ENCODE measurements around the gene C2CD2. TPM values are rescaled to one million over a fixed set of nuclear protein-coding genes. Genes with fewer than 3 reads are reported as not detected.

The C2CD2 gene
- total and polyA plus RNA-seq, 2 donors (not counting 1 experiment from before 2014, with no cell fraction given) = 20.3 to 22.3 TPM

- no peak for DNase-seq (ENCODE audit: low read depth in 2 of 2)
- no peaks in the 10 kb centered on the region for H3K27me3 ChIP-seq (ENCODE audit: control insufficient read depth, insufficient read depth, low read length)
- no peak overlapping the region for H3K4me3 ChIP-seq (replicated peaks in 1 of 4; ENCODE audit: control extremely low read depth in 1 of 4, insufficient read depth in 1 of 4, low read depth in 3 of 4, low read length in 4 of 4)
- H4K20me1 ChIP-seq (ENCODE audit: control insufficient read depth, extremely low read depth, insufficient read depth, low read length) = no peaks in the 10 kb centered on the region
- H3K9ac ChIP-seq (ENCODE audit: insufficient read depth, low read length) = no peak overlapping the region
- no peaks in the 10 kb centered on the region for H3K4me1 ChIP-seq (ENCODE audit: control insufficient read depth, extremely low read depth, insufficient read depth, low read length)
- no peak overlapping the region for H2AFZ ChIP-seq (ENCODE audit: low read length)
- no peak overlapping the region for H3K27ac ChIP-seq (ENCODE audit: insufficient read depth, low read length)
- H3K9me3 ChIP-seq (ENCODE audit: control insufficient read depth, insufficient read depth, low read depth, low read length) = no peaks in the 10 kb centered on the region
- H3K4me2 ChIP-seq (ENCODE audit: extremely low read depth, insufficient read depth, low read length) = no peak overlapping the region
- peaks cover 2% of the 10 kb centered on the region for H3K36me3 ChIP-seq (ENCODE audit: control insufficient read depth, insufficient read depth, low read length)
- H3K79me2 ChIP-seq (ENCODE audit: control insufficient read depth, insufficient read depth, low read length) = no peaks in the 10 kb centered on the region
- TF ChIP-seq EZH2 (IDR thresholded peaks at IDR 0.05; ENCODE audit: low read length, missing control alignments) = no peak
- TF ChIP-seq, protein P1, sequence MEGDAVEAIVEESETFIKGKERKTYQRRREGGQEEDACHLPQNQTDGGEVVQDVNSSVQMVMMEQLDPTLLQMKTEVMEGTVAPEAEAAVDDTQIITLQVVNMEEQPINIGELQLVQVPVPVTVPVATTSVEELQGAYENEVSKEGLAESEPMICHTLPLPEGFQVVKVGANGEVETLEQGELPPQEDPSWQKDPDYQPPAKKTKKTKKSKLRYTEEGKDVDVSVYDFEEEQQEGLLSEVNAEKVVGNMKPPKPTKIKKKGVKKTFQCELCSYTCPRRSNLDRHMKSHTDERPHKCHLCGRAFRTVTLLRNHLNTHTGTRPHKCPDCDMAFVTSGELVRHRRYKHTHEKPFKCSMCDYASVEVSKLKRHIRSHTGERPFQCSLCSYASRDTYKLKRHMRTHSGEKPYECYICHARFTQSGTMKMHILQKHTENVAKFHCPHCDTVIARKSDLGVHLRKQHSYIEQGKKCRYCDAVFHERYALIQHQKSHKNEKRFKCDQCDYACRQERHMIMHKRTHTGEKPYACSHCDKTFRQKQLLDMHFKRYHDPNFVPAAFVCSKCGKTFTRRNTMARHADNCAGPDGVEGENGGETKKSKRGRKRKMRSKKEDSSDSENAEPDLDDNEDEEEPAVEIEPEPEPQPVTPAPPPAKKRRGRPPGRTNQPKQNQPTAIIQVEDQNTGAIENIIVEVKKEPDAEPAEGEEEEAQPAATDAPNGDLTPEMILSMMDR (conservative IDR thresholded peaks at IDR 0.05 in 1 of 2, IDR thresholded peaks at IDR 0.05 in 1 of 2; ENCODE audit: low read depth in 1 of 2, low read length in 2 of 2) = no peak
Measured at GRCh38 chr21:41987310-41987709, 33.5 kb upstream of the C2CD2 start.

- no peaks in the 10 kb centered on the region for H3K79me2 ChIP-seq (ENCODE audit: control insufficient read depth, insufficient read depth, low read length)
- no peaks in the 10 kb centered on the region for H3K27me3 ChIP-seq (ENCODE audit: control insufficient read depth, insufficient read depth, low read length)
- H2AFZ ChIP-seq (ENCODE audit: low read length) = no peak overlapping the region
- no peak overlapping the region for H3K27ac ChIP-seq (ENCODE audit: insufficient read depth, low read length)
- no peak overlapping the region for H3K4me3 ChIP-seq (replicated peaks in 1 of 4; ENCODE audit: control extremely low read depth in 1 of 4, insufficient read depth in 1 of 4, low read depth in 3 of 4, low read length in 4 of 4)
- H3K4me2 ChIP-seq (ENCODE audit: extremely low read depth, insufficient read depth, low read length) = no peak overlapping the region
- no peaks in the 10 kb centered on the region for H3K4me1 ChIP-seq (ENCODE audit: control insufficient read depth, extremely low read depth, insufficient read depth, low read length)
- no peaks in the 10 kb centered on the region for H3K9me3 ChIP-seq (ENCODE audit: control insufficient read depth, insufficient read depth, low read depth, low read length)
- no peaks in the 10 kb centered on the region for H4K20me1 ChIP-seq (ENCODE audit: control insufficient read depth, extremely low read depth, insufficient read depth, low read length)
- H3K9ac ChIP-seq (ENCODE audit: insufficient read depth, low read length) = no peak overlapping the region
- no peaks in the 10 kb centered on the region for H3K36me3 ChIP-seq (ENCODE audit: control insufficient read depth, insufficient read depth, low read length)
- TF ChIP-seq EZH2 (IDR thresholded peaks at IDR 0.05; ENCODE audit: low read length, missing control alignments) = no peak
- TF ChIP-seq, protein P1 (conservative IDR thresholded peaks at IDR 0.05 in 1 of 2, IDR thresholded peaks at IDR 0.05 in 1 of 2; ENCODE audit: low read depth in 1 of 2, low read length in 2 of 2) = no peak
- DNase-seq (ENCODE audit: low read depth in 2 of 2) = no peak
Measured at GRCh38 chr21:41985662-41986416, 32.0 kb upstream of the C2CD2 start.

DNA sequence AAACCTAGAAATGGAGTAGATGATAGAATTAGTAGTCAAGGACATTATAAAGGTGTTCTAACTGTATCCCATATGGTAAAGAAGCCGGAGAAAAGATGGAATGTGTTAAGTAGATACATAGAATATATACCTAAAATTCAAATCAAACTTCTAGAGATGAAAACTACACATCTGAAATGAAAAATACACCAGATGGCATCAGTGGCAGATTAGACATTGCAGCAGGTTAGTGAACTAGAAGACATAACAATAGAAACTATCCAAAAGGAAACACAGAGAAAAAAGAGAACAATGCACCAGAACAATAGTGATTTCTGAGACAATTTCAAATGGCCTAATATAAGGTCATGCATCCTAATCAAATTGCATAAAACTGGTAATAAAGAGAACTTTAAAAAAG is 29.4 kb upstream of the C2CD2 start:
- H2AFZ ChIP-seq (ENCODE audit: low read length) = no peak overlapping the region
- H3K27me3 ChIP-seq (ENCODE audit: control insufficient read depth, insufficient read depth, low read length) = no peaks in the 10 kb centered on the region
- H3K4me2 ChIP-seq (ENCODE audit: extremely low read depth, insufficient read depth, low read length) = no peak overlapping the region
- H3K9me3 ChIP-seq (ENCODE audit: control insufficient read depth, insufficient read depth, low read depth, low read length) = no peaks in the 10 kb centered on the region
- H3K9ac ChIP-seq (ENCODE audit: insufficient read depth, low read length) = no peak overlapping the region
- DNase-seq (ENCODE audit: low read depth in 2 of 2) = no peak
- H3K4me3 ChIP-seq (replicated peaks in 1 of 4; ENCODE audit: control extremely low read depth in 1 of 4, insufficient read depth in 1 of 4, low read depth in 3 of 4, low read length in 4 of 4) = no peak overlapping the region
- H3K36me3 ChIP-seq (ENCODE audit: control insufficient read depth, insufficient read depth, low read length) = no peaks in the 10 kb centered on the region
- no peaks in the 10 kb centered on the region for H3K4me1 ChIP-seq (ENCODE audit: control insufficient read depth, extremely low read depth, insufficient read depth, low read length)
- H3K27ac ChIP-seq (ENCODE audit: insufficient read depth, low read length) = no peak overlapping the region
- TF ChIP-seq, protein P1 (conservative IDR thresholded peaks at IDR 0.05 in 1 of 2, IDR thresholded peaks at IDR 0.05 in 1 of 2; ENCODE audit: low read depth in 1 of 2, low read length in 2 of 2) = no peak
- H3K79me2 ChIP-seq (ENCODE audit: control insufficient read depth, insufficient read depth, low read length) = no peaks in the 10 kb centered on the region
- H4K20me1 ChIP-seq (ENCODE audit: control insufficient read depth, extremely low read depth, insufficient read depth, low read length) = no peaks in the 10 kb centered on the region
